HepG2 (cell line): ENCODE results near the gene IRAK2. TPM values are rescaled to one million over a fixed set of nuclear protein-coding genes. Genes with fewer than 3 reads are reported as not detected.
A peak's percentile ranks its signal among the peaks of the same experiment; 100 is the strongest.

Experiments used
- GLI4 ChIP-seq: sonication (generic); formaldehyde crosslinking; IDR thresholded peaks from 2 replicates; pipeline ENCODE4 v1.5.1; 2020; ENCODE audit warnings: missing genetic modification reagents, mild to moderate bottlenecking, moderate library complexity, borderline replicate concordance
- HMGA1 ChIP-seq: sonication (generic); formaldehyde crosslinking; conservative IDR thresholded peaks from 2 replicates; pipeline ENCODE4 v1.4.0; 2020; ENCODE audit warnings: missing genetic modification reagents
- RXRB ChIP-seq: IDR thresholded peaks from 2 replicates; pipeline ENCODE4 v1.6.1; 2016; ENCODE audit warnings: borderline replicate concordance, missing genetic modification reagents, missing compliant biosample characterization
- SYNCRIP ChIP-seq: fragments of 200-400 bp; formaldehyde crosslinking; IDR thresholded peaks from 2 replicates; pipeline ENCODE4 v1.6.1; 2018; ENCODE audit warnings: mild to moderate bottlenecking, low read depth, low read length; ENCODE audit not compliant: insufficient read depth
- YEATS4 ChIP-seq: sonication (generic); formaldehyde crosslinking; IDR thresholded peaks from 2 replicates; pipeline ENCODE4 v1.4.0; 2020; ENCODE audit warnings: missing genetic modification reagents, borderline replicate concordance
- ZFP82 ChIP-seq: sonication (generic); formaldehyde crosslinking; IDR thresholded peaks from 2 replicates; pipeline ENCODE4 v1.5.1; 2020; ENCODE audit warnings: mild to moderate bottlenecking, missing genetic modification reagents, borderline replicate concordance
- ZNF556 ChIP-seq: sonication (generic); formaldehyde crosslinking; IDR thresholded peaks from 2 replicates; pipeline ENCODE4 v1.4.0; 2020; ENCODE audit warnings: mild to moderate bottlenecking, missing genetic modification reagents, borderline replicate concordance
- ZNF589 ChIP-seq: sonication (generic); formaldehyde crosslinking; conservative IDR thresholded peaks from 2 replicates; pipeline ENCODE4 v1.8.0; 2022; ENCODE audit warnings: mild to moderate bottlenecking, moderate library complexity, missing genetic modification reagents
- ZNF766 ChIP-seq: sonication (generic); formaldehyde crosslinking; IDR thresholded peaks from 2 replicates; pipeline ENCODE4 v1.5.0; 2020; ENCODE audit warnings: missing genetic modification reagents, borderline replicate concordance
- ZNF788 ChIP-seq: sonication (generic); formaldehyde crosslinking; IDR thresholded peaks from 2 replicates; pipeline ENCODE4 v1.5.0; 2020; ENCODE audit warnings: mild to moderate bottlenecking, missing genetic modification reagents, borderline replicate concordance
- polyA plus RNA-seq, 8 experiments: library from polyadenylated mRNA; depleted of rRNA in 3 of 8; stranded (reverse) in 7 of 8; unstranded in 1 of 8; fragments of >200 nt; fragmentation: Illumina TruSeq in 4 of 8; extraction: Trizol in 4 of 8; gene quantifications; 2 replicates each; pipeline versions ENCODE4 v1.2.1 to v1.2.3, GENCODE V29; 2011 to 2016; ENCODE audit warnings: low read depth in 4 of 8, missing spikeins in 1 of 8, mixed read lengths in 1 of 8; ENCODE audit not compliant: insufficient read depth in 1 of 8
- total RNA-seq, 5 experiments: library from RNA; depleted of rRNA; stranded (reverse); fragments of >200 nt; fragmentation: Illumina TruSeq; extraction: Trizol; gene quantifications; 2 replicates each; pipeline ENCODE4 v1.2.3, GENCODE V29; 2016; ENCODE audit warnings: low read depth in 1 of 5
- TF ChIP-seq, protein P1 (sequence below): sonication (generic); formaldehyde crosslinking; IDR thresholded peaks from one replicate; pipeline ENCODE4 v1.5.1; 2020; ENCODE audit warnings: mild to moderate bottlenecking, missing genetic modification reagents; ENCODE audit errors: not compliant biosample characterization
- TF ChIP-seq, protein P2 (sequence below): sonication (generic); formaldehyde crosslinking; IDR thresholded peaks from 2 replicates; pipeline ENCODE4 v1.4.0; 2020; ENCODE audit warnings: mild to moderate bottlenecking, missing genetic modification reagents
- TF ChIP-seq, protein P3 (sequence below): sonication (generic); formaldehyde crosslinking; IDR thresholded peaks from 2 replicates; pipeline ENCODE4 v1.4.0; 2020; ENCODE audit warnings: missing genetic modification reagents, mild to moderate bottlenecking, borderline replicate concordance

The IRAK2 gene
- total and polyA plus RNA-seq, 2 of the 13 experiments (the other 11 are each of a cell fraction or from before 2014, with no cell fraction given): 13.1 to 23.3 TPM

DNA sequence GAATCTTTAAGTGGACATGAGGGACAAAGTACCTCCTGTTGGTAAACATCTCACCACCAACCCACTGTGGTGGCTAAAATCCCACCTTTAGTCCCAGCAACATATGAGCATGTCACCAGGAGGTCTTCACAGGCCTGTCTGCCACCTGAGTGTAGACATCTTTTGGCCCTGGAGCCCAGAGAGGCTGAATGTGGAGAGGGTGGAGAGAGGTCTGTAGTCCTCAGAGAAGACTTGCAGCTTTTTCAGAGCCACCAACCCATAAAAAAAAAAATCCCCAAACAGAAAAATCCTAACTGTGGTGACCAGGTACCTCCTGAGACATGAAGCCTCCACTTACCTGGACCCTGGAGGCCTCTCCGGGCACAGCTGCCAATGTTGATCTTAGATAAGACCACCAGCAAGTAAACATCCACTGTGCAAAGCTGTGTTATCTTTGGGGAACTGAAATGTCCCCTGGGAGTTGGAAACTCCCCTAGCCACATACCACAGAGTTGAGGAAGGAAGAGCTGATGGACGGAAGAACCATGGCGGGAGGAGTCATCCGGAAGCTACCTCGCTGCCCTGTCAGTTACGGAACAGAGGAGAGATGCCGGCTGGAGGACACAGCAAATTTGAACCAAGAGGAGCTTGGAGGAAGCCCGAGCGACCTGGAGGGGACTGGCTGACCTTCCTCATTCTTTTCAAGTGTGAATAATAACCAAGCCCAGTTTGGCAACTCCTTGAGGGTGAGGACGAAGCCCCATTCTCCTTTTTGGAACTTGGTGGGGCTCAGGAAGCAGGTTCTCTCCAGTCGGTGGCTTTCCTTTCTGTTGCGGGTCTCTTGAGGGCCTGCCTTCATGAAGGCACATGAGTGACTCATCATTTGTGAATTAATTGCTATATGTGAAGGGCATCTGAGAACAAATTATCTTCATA lies 128.0 kb downstream of the IRAK2 start, which contains the start of gene GHRL (continued):
- TF ChIP-seq, protein P1, sequence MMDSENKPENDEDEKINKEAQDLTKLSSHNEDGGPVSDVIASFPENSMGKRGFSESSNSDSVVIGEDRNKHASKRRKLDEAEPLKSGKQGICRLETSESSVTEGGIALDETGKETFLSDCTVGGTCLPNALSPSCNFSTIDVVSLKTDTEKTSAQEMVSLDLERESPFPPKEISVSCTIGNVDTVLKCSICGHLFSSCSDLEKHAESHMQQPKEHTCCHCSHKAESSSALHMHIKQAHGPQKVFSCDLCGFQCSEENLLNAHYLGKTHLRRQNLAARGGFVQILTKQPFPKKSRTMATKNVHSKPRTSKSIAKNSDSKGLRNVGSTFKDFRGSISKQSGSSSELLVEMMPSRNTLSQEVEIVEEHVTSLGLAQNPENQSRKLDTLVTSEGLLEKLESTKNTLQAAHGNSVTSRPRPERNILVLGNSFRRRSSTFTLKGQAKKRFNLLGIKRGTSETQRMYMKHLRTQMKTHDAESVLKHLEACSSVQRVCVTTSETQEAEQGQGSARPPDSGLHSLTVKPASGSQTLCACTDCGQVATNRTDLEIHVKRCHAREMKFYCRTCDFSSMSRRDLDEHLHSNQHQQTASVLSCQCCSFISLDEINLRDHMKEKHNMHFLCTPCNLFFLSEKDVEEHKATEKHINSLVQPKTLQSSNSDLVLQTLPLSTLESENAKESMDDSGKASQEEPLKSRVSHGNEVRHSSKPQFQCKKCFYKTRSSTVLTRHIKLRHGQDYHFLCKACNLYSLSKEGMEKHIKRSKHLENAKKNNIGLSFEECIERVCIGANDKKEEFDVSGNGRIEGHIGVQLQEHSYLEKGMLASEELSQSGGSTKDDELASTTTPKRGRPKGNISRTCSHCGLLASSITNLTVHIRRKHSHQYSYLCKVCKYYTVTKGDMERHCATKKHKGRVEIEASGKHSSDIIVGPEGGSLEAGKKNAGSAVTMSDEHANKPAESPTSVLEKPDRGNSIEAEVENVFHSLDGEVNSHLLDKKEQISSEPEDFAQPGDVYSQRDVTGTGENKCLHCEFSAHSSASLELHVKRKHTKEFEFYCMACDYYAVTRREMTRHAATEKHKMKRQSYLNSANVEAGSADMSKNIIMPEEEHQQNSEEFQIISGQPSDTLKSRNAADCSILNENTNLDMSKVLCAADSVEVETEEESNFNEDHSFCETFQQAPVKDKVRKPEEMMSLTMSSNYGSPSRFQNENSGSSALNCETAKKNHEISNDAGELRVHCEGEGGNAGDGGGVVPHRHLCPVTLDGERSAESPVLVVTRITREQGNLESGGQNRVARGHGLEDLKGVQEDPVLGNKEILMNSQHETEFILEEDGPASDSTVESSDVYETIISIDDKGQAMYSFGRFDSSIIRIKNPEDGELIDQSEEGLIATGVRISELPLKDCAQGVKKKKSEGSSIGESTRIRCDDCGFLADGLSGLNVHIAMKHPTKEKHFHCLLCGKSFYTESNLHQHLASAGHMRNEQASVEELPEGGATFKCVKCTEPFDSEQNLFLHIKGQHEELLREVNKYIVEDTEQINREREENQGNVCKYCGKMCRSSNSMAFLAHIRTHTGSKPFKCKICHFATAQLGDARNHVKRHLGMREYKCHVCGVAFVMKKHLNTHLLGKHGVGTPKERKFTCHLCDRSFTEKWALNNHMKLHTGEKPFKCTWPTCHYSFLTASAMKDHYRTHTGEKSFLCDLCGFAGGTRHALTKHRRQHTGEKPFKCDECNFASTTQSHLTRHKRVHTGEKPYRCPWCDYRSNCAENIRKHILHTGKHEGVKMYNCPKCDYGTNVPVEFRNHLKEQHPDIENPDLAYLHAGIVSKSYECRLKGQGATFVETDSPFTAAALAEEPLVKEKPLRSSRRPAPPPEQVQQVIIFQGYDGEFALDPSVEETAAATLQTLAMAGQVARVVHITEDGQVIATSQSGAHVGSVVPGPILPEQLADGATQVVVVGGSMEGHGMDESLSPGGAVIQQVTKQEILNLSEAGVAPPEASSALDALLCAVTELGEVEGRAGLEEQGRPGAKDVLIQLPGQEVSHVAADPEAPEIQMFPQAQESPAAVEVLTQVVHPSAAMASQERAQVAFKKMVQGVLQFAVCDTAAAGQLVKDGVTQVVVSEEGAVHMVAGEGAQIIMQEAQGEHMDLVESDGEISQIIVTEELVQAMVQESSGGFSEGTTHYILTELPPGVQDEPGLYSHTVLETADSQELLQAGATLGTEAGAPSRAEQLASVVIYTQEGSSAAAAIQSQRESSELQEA: peak; percentile 34
- TF ChIP-seq, protein P2, sequence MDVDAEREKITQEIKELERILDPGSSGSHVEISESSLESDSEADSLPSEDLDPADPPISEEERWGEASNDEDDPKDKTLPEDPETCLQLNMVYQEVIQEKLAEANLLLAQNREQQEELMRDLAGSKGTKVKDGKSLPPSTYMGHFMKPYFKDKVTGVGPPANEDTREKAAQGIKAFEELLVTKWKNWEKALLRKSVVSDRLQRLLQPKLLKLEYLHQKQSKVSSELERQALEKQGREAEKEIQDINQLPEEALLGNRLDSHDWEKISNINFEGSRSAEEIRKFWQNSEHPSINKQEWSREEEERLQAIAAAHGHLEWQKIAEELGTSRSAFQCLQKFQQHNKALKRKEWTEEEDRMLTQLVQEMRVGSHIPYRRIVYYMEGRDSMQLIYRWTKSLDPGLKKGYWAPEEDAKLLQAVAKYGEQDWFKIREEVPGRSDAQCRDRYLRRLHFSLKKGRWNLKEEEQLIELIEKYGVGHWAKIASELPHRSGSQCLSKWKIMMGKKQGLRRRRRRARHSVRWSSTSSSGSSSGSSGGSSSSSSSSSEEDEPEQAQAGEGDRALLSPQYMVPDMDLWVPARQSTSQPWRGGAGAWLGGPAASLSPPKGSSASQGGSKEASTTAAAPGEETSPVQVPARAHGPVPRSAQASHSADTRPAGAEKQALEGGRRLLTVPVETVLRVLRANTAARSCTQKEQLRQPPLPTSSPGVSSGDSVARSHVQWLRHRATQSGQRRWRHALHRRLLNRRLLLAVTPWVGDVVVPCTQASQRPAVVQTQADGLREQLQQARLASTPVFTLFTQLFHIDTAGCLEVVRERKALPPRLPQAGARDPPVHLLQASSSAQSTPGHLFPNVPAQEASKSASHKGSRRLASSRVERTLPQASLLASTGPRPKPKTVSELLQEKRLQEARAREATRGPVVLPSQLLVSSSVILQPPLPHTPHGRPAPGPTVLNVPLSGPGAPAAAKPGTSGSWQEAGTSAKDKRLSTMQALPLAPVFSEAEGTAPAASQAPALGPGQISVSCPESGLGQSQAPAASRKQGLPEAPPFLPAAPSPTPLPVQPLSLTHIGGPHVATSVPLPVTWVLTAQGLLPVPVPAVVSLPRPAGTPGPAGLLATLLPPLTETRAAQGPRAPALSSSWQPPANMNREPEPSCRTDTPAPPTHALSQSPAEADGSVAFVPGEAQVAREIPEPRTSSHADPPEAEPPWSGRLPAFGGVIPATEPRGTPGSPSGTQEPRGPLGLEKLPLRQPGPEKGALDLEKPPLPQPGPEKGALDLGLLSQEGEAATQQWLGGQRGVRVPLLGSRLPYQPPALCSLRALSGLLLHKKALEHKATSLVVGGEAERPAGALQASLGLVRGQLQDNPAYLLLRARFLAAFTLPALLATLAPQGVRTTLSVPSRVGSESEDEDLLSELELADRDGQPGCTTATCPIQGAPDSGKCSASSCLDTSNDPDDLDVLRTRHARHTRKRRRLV: no peak
- TF ChIP-seq ZNF766 (CRISPR knock-in tag) (no peak), ZFP82 (no peak), ZNF556 (CRISPR knock-in tag) (no peak; the same call in 1 of the 2 replicates), SYNCRIP (no peak), HMGA1 (CRISPR knock-in tag) (no peak), ZNF589 (no peak), YEATS4 (CRISPR knock-in tag) (no peak; the same call in 1 of the 2 replicates), RXRB (CRISPR knock-in tag) (0 out of 2 replicates have a peak, but pooled peaks have one; percentile 28), GLI4 (CRISPR knock-in tag) (no peak), ZNF788 (CRISPR knock-in tag) (peak; percentile 32; the same call in 1 of the 2 replicates)
- TF ChIP-seq, protein P3, sequence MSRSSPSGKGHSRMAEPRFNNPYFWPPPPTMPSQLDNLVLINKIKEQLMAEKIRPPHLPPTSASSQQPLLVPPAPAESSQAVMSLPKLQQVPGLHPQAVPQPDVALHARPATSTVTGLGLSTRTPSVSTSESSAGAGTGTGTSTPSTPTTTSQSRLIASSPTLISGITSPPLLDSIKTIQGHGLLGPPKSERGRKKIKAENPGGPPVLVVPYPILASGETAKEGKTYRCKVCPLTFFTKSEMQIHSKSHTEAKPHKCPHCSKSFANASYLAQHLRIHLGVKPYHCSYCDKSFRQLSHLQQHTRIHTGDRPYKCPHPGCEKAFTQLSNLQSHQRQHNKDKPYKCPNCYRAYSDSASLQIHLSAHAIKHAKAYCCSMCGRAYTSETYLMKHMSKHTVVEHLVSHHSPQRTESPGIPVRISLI (CRISPR knock-in tag): no peak
